HG02852 (cell line): Measurements from ENCODE around the gene ARID5A.

Source experiments
- ATAC-seq: cut with Tn5 transposase; IDR thresholded peaks from one replicate; pipeline ENCODE4 v1.9.1; 2021; ENCODE audit warnings: mild to moderate bottlenecking, moderate library complexity; ENCODE audit not compliant: unreplicated experiment

Gene ARID5A

DNA sequence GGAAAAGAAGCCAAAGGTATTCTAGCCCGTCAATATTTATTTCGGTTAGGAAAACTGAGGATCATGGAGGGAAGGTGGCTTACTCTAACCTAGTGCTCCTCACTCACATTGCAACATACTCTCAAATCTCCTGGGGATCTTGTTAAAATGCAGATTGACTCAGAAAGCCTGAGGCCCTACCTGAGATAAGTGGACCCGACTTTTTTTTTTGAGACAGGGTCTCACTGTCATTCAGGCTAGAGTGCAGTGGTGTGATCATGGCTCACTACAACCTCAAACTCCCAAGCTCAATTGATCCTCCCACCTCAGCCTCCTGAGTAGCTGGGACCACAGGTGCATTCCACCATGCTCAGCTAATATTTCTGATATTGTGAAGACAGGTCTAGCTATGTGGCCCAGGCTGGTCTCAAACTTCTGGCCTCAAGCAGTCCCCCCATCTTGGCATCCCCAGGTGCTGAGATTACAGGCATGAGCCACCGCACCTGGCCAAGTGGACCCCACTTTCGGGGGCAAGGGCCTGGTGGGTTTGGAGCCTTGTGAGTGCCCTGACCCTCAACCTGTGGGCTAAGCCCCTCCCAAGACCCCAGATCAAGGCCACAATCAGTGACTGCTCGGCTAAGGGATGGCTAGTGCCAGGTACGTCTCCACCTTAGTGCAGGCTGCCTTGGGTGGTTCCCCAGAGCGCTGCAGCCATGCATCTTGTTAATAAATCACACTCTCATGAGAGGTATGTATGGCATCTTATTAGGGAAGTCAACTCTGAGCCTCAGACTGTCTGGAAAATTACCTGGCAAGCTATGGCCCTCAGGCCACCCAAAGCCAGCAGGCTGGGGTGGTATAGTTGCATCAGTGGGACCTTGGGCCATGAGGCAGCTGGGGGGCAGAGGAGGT lies 30.3 kb upstream of the ARID5A start:
- no peak for ATAC-seq

- no peak for ATAC-seq
Observed at GRCh38 chr2:96506907-96507240, 29.7 kb upstream of the ARID5A start.

GRCh38 chr2:96507957-96508520 lies 28.5 kb upstream of the ARID5A start:
- peak; percentile 58 for ATAC-seq

GRCh38 chr2:96508521-96509113 lies 27.9 kb upstream of the ARID5A start:
- ATAC-seq: no peak

DNA sequence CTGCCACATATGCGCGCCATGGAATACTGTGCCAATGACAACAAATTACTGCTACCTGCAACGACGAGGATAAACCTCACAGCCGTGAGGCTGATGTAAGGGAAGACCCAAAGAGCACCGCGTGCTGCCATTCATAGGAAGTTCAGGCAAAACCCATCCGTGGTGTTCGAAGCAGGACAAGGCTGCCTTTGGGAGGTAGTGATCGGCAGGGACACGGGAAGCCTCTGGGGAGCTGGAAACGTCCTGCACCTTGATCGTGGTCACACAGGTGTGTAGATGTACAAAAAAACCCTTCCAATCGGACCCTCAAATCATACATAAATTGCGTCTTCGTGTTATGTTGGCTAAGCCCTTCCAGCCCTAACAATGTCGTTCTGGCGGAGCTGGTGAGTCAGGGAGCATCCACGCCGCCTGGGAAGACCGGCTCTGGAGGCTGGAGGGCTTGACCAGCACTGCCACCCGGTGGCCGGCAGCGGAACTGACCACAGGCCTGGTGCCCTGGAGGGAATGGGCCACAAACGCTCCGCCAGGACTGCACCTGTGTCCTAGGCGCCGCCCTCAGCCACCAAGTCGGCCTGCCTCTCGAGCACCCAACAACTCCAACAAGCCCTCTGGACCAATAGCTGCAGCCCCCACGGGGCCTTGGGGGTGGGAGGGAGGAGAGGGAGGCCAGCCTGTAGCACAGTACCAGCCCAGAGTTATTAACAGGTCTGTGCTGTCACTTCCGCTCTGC lies 27.3 kb upstream of the ARID5A start:
- ATAC-seq: no peak

DNA sequence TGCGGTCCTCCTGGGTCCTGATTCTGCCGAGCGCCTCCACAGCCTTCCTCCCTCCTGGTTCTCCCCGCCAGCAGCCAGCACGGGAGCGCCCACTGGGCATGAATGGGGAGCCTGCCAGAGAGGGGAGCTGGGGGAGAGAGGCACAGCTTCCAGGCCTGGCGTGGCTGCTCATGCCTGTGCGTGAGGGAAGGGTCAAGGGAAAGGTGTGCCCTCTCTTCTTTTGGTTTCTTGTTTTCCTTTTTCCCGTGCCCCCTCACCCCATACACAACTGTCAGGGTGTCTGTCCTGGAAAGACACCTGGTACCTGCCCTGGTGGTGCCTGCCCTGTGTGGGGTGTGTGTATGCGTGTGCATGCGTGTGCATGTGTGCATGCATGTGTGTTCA lies 26.7 kb upstream of the ARID5A start:
- ATAC-seq: no peak

GRCh38 chr2:96510931-96511595 lies 25.5 kb upstream of the ARID5A start:
- ATAC-seq: no peak

DNA sequence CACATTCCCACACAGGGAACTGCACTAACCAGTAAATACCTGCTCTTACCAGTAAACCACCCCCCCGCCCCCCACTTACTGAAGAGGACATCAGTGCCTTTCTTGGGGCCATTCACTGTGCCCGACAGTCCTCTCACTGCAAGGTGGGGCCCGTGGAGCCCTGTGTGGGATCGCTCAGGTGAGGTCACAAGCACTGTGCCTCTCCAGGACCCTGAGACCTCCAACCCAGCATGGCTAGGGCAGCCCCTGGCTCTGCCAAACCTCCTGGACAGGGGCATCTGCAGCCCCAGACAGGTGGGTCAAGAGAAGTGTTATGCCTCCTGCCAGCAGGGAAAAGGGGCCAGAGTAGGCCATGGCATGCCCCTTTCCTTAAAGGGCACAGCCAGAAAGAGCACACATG lies 24.7 kb upstream of the ARID5A start:
- ATAC-seq: no peak

DNA sequence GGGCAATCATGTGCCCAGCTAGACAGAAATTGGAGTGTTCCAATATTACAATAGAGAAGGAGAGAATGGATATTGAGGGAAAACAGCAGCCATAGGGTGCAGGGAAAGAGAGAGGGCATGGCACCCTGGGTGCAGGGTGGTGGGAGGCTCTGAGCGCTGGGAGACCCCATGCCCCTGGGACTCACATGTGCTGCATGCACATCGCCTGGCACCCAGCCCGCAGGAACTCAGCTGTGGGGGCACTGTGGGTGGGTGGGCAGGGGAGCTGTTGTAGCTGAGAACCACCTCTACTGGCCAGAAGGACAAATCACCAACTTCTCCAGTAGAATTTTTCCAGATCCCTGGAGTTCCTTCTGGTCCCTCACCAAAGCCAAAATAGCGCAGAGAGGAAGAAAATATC lies 24.2 kb upstream of the ARID5A start:
- no peak for ATAC-seq

GRCh38 chr2:96514521-96514920 lies 22.0 kb upstream of the ARID5A start:
- ATAC-seq: no peak

GRCh38 chr2:96517079-96517478 lies 19.5 kb upstream of the ARID5A start:
- ATAC-seq: no peak

DNA sequence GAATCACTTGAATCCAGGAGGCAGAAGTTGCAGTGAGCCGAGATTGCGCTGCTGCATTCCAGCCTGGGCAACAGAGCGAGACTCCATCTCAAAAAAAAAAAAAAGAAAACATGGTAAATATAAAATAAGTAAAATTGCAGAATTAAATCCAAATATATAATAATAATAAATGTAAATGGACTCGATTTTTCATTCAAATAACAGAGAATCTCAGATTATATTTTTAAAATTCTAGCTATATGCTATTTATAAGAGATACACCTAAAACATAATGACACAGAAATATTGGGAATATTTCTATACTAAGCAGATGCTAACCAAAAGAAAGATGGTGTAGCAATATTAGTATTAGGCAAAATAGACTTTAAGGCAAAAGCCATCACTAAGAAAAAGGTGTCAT lies 16.3 kb upstream of the ARID5A start:
- ATAC-seq: no peak

GRCh38 chr2:96520697-96521096 lies 15.9 kb upstream of the ARID5A start:
- no peak for ATAC-seq

GRCh38 chr2:96521219-96521618 lies 15.3 kb upstream of the ARID5A start:
- ATAC-seq: no peak

DNA sequence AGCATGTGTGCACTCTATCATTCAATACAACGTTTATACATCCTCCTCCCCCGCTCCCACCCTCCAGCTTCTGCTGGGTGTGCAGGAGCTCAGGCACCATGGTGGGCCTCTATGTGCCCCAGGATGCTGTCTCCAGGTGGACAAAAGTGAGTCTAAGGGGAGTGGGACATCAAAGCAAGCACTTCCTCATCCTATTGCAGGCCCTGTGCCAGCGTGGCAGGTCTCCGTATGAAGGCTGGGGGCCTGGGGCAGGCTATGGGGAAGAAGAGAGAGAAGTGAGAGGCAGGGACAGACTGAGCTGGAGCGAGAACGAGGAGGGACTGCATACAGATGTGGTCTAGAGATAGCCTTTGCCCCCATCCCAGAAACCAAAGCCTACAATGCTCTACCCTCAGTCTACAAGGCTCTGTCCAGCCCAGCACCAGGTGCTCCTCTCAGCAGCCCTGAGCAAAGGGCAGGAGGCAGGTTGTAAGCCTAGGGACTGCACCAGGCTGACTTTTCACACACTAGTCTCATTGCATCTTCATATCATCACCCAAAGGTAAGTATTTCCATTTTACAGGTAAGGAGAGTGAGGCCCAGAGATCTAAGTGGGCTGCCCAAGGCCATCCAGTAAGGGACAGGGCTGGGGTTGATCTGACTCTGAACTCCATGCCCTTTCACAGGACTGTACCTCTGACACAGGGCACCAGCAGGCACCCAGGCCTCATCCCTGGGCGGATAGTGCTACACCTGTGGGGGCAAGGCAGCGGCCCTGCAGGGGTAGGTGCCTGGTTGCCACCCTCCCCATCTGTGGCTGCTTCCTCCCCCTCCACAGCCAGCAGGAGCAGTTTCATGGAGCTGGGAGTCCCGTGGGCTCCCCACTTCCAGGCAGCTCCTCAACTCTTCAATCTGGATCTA lies 14.0 kb upstream of the ARID5A start:
- ATAC-seq: no peak

DNA sequence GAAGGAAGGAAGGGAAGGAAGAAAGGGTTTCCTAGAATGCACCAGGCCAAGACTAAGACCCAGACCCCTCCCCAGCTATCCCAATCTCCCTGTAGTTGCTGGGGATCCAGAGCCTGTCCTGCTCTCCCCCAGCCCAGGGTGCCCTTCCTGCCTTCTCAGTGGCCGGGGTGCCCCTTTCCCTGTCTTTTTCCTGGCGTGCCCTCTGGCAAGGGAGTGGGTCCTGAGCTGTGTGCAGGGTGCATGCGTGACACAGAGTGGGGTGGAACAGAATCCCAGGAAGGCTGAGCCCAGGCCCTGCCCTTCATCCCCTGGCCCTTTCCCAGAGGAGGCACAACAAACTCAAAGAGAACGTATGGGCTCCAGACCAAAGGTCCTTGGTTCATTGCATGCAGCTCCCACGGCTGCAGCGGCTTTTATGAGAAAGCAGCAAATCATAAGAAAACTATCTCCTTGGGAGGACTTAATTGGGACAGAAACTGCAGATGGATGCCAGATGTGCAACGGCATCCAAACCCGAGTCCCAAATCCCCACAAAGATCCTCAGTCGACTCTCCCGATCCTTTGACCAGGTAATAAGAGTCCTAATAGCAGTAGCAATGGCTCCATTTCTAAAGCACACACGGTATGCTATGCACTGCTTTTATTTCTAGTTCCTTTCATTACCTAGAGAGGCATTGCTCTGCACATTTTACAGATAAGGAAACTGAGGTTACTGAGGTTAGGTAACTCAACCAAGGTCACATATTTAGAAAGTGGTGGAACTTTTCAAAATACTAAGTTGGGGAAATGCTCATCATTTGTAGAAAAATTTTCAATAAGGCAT lies 12.7 kb upstream of the ARID5A start:
- no peak for ATAC-seq

DNA sequence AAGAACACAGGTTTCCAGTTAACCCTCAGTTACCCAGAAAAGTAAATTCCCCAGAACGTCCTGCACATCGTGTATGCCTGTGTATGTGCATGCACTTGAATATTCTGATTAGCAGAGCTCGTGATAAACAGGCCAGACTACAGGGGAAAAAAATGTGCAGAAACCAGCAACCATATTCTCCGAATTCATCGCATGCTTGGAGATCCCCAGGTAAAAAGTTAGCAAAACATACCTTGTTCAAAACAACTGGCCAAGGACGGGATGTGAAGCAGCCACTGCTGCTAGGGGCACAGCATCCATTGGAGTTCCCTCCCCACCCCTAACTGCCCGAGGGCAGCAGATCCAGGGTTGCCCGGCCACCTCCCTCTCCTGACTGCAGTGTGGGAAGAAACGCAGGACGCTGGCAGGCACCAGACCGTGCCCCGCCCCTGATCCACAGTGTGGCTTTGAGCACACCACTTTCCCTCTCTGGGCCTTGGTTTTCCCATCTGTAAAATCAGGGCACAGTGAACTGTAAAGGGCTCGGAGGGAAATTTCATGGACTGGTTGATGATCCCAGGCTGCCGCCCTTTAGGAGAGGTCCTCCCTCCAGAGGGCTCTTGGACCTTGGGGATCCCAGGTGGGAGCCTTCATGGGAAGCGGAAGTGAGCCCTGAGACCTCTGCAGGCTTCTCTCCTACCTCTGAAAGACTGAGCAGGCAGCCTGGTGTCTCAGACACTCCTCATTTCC lies 11.9 kb upstream of the ARID5A start:
- ATAC-seq: no peak

- no peak for ATAC-seq
Observed at GRCh38 chr2:96525211-96525507, 11.4 kb upstream of the ARID5A start.

DNA sequence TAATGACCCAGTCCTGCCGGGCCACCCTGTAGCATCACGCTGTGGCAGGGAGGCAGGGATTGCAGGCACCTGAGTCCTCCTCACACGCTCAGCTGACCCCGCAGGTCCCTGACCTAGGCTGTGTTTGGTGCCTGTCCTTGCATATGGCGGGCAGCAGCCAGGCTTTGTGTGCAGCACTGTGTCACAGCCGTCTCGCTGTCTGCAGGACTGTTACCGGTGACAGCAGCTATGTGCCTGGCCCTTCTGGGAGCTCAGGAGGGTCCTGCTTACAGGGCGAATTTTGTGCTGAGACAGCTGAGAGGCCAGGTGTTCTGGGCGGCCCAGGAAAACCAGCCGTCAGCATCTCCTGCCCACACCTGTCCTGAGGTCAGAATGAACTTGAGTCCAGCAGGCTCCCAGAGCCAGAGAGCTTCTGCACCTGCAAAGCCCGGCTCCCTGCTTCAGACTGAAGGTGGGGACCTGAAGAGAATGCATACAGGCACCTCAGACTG lies 10.4 kb upstream of the ARID5A start:
- ATAC-seq: no peak
